Measurements from ENCODE around the gene SLC36A4.
"Not testable (repeated sequence)": the region's sequence is repeated elsewhere in the genome, so short reads cannot be mapped to it uniquely, and the experiment has no call there.

The SLC36A4 gene

GRCh38 chr11:93122535-93123235, 75.1 kb downstream of the SLC36A4 start:
- DNase-seq (ENCODE audit: low read depth, low spot score): no peak

GRCh38 chr11:93118276-93118675, 79.5 kb downstream of the SLC36A4 start:
- no peak for DNase-seq (ENCODE audit: low read depth, low spot score)

- DNase-seq (ENCODE audit: low read depth, low spot score): no peak
Measured at GRCh38 chr11:93117565-93117964, 80.2 kb downstream of the SLC36A4 start.

GRCh38 chr11:93116641-93117441, 81.0 kb downstream of the SLC36A4 start:
- DNase-seq (ENCODE audit: low read depth, low spot score): no peak

- DNase-seq (ENCODE audit: low read depth, low spot score): no peak
Measured at GRCh38 chr11:93114304-93114703, 83.5 kb downstream of the SLC36A4 start.

GRCh38 chr11:93113824-93114223, 84.0 kb downstream of the SLC36A4 start:
- no peak for DNase-seq (ENCODE audit: low read depth, low spot score)

- DNase-seq (ENCODE audit: low read depth, low spot score): not testable (repeated sequence)
Measured at GRCh38 chr11:93111147-93111546, 86.6 kb downstream of the SLC36A4 start.

- DNase-seq (ENCODE audit: low read depth, low spot score): no peak
Measured at GRCh38 chr11:93100211-93100610, 97.6 kb downstream of the SLC36A4 start.

- DNase-seq (ENCODE audit: low read depth, low spot score): no peak
Measured at GRCh38 chr11:93099806-93100205, 98.0 kb downstream of the SLC36A4 start.
